DND-41 (cell line): ENCODE results near the gene PLEKHA7.

ENCODE experiments used
- ATAC-seq: fragments of 200-7000 bp; cut with Tn5 transposase; 3 replicates; pipeline ENCODE4 v1.9.1; 2021; ENCODE audit warnings: low read depth; ENCODE audit not compliant: insufficient read depth
- DNase-seq: peaks from one replicate; pipeline ENCODE4 v3.0.0-alpha.2; 2020
- H2AFZ ChIP-seq: 2 replicates; pipeline ENCODE4 v1.6.0; 2012; ENCODE audit warnings: low read depth, low read length
- H3K27ac ChIP-seq: 2 replicates; pipeline ENCODE4 v1.5.1; 2012; ENCODE audit warnings: low read length, inconsistent platforms
- H3K27me3 ChIP-seq: fragments of 200-600 bp; sonication (generic); 2 replicates; pipeline ENCODE4 v1.6.0; 2012; ENCODE audit warnings: low read length, mild to moderate bottlenecking, inconsistent platforms; ENCODE audit not compliant: insufficient read depth, poor library complexity
- H3K36me3 ChIP-seq: 2 replicates; pipeline ENCODE4 v1.5.1; 2012; ENCODE audit warnings: low read length, inconsistent platforms; ENCODE audit not compliant: insufficient read depth
- H3K4me1 ChIP-seq: 2 replicates; pipeline ENCODE4 v1.5.1; 2012; ENCODE audit warnings: mild to moderate bottlenecking, low read length; ENCODE audit not compliant: insufficient read depth
- H3K4me2 ChIP-seq: 2 replicates; pipeline ENCODE4 v1.6.0; 2012; ENCODE audit warnings: mild to moderate bottlenecking, moderate library complexity, low read length, inconsistent platforms; ENCODE audit not compliant: insufficient read depth
- H3K4me3 ChIP-seq, 2 experiments: fragments of 200-600 bp in 1 of 2; shearing (Covaris generic) in 1 of 2; 2 replicates each; pipeline ENCODE4 v1.5.1; 2012 to 2016; ENCODE audit warnings: inconsistent platforms in 2 of 2, low read length in 2 of 2, mild to moderate bottlenecking in 2 of 2, low read depth in 1 of 2, moderate library complexity in 1 of 2
- H3K79me2 ChIP-seq: 2 replicates; pipeline ENCODE4 v1.6.0; 2012; ENCODE audit warnings: low read length, inconsistent platforms; ENCODE audit not compliant: insufficient read depth
- H3K9ac ChIP-seq: 2 replicates; pipeline ENCODE4 v1.6.0; 2012; ENCODE audit warnings: low read depth, mild to moderate bottlenecking, inconsistent platforms, low read length, moderate library complexity
- H3K9me3 ChIP-seq: 2 replicates; pipeline ENCODE4 v1.5.1; 2012; ENCODE audit warnings: low read length, moderate library complexity, mild to moderate bottlenecking, inconsistent platforms; ENCODE audit not compliant: insufficient read depth, severe bottlenecking
- H4K20me1 ChIP-seq: 2 replicates; pipeline ENCODE4 v1.6.0; 2012; ENCODE audit warnings: low read length; ENCODE audit not compliant: insufficient read depth
- EZH2 ChIP-seq: IDR thresholded peaks from 3 replicates; pipeline ENCODE4 v1.6.1; 2012; ENCODE audit warnings: borderline replicate concordance, low read depth, mild to moderate bottlenecking, moderate library complexity, low read length, inconsistent platforms; ENCODE audit not compliant: severe bottlenecking
- TF ChIP-seq, protein P1 (sequence below): IDR thresholded peaks from 2 replicates; pipeline ENCODE4 v1.5.1; 2012; ENCODE audit warnings: borderline replicate concordance, low read length, moderate library complexity, mild to moderate bottlenecking; ENCODE audit not compliant: poor library complexity, severe bottlenecking; ENCODE audit errors: extremely low read depth

The PLEKHA7 gene

DNA sequence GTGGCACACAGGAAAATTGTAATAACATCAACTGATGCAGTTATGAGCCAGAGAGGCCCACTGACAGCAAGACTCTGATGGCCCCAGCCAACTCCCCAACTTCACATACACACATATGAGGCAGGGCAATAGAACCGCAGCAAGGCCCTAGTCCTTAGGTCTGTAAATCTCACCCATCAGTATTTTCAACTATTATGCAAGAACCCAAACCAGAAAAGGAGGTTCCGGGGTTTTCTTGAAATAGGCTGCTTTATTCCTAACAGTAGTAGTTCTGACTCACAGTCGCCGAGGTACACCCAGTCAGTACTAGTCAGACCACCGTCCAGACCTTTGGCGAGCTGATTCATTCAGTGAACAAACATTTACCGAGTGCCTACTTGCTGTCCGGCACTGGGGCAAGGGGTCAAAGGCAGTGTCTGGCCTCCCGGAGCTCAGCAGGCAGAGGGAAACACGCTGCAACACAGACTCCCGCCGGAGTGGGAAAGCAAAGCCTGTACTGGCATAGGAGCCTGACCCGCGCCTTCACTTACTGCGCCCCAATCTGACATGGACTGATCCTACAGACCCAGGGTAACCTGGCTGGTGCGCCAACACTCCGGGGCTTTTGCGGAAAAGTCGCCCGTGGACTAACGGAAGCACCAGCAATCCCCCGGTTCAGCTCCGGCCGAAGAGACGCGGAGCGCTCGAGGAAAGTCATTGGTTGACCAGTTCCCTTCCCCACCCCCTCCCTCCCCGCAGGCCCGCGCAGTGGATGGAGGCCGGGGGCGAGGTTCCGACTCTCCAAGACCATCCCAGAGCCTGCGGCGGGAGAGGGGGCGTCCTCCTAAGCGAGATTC is 1.3 kb downstream of the PLEKHA7 start:
- Histone ChIP-seq H3K79me2 (no peaks in the 10 kb centered on the region), H3K27ac (no peak overlapping the region), H3K27me3 (peaks cover 29% of the 10 kb centered on the region), H4K20me1 (no peaks in the 10 kb centered on the region), H3K4me2 (no peak overlapping the region), H3K36me3 (no peaks in the 10 kb centered on the region), H3K9me3 (no peaks in the 10 kb centered on the region), H3K4me1 (no peaks in the 10 kb centered on the region), H2AFZ (no peak overlapping the region), H3K4me3 (no peak overlapping the region), H3K9ac (no peak overlapping the region)
- no peak for ATAC-seq
- no peak for DNase-seq
- no peak for TF ChIP-seq EZH2
- TF ChIP-seq, protein P1, sequence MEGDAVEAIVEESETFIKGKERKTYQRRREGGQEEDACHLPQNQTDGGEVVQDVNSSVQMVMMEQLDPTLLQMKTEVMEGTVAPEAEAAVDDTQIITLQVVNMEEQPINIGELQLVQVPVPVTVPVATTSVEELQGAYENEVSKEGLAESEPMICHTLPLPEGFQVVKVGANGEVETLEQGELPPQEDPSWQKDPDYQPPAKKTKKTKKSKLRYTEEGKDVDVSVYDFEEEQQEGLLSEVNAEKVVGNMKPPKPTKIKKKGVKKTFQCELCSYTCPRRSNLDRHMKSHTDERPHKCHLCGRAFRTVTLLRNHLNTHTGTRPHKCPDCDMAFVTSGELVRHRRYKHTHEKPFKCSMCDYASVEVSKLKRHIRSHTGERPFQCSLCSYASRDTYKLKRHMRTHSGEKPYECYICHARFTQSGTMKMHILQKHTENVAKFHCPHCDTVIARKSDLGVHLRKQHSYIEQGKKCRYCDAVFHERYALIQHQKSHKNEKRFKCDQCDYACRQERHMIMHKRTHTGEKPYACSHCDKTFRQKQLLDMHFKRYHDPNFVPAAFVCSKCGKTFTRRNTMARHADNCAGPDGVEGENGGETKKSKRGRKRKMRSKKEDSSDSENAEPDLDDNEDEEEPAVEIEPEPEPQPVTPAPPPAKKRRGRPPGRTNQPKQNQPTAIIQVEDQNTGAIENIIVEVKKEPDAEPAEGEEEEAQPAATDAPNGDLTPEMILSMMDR: no peak

DNA sequence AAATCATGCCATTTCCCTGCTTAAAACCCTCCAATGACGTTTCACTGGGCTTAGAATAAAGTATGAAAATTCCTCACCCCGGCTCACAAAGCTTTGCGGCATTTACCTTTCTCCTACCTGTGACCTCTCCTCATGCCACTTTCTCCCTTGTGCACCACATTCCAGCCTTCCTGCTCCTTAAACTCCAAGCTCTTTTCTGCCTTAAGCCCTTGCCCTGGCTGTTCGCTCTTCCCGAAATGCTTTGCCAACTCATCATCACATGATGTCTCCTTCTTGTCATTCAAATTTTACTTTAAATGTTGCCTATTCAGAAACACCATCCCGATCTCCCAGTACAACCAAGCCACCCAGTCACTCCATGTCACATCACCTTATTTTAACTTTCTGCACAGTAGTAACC is 2.0 kb downstream of the PLEKHA7 start:
- H3K79me2 ChIP-seq: no peaks in the 10 kb centered on the region
- DNase-seq: no peak
- peaks cover 29% of the 10 kb centered on the region for H3K27me3 ChIP-seq
- no peak for ATAC-seq
- H3K36me3 ChIP-seq: no peaks in the 10 kb centered on the region
- no peak for TF ChIP-seq EZH2
- TF ChIP-seq, protein P1: no peak
- no peak overlapping the region for H3K4me2 ChIP-seq
- H2AFZ ChIP-seq: no peak overlapping the region
- no peak overlapping the region for H3K27ac ChIP-seq
- H3K4me1 ChIP-seq: no peaks in the 10 kb centered on the region
- no peaks in the 10 kb centered on the region for H3K9me3 ChIP-seq
- H3K4me3 ChIP-seq: no peak overlapping the region
- no peak overlapping the region for H3K9ac ChIP-seq
- H4K20me1 ChIP-seq: no peaks in the 10 kb centered on the region

DNA sequence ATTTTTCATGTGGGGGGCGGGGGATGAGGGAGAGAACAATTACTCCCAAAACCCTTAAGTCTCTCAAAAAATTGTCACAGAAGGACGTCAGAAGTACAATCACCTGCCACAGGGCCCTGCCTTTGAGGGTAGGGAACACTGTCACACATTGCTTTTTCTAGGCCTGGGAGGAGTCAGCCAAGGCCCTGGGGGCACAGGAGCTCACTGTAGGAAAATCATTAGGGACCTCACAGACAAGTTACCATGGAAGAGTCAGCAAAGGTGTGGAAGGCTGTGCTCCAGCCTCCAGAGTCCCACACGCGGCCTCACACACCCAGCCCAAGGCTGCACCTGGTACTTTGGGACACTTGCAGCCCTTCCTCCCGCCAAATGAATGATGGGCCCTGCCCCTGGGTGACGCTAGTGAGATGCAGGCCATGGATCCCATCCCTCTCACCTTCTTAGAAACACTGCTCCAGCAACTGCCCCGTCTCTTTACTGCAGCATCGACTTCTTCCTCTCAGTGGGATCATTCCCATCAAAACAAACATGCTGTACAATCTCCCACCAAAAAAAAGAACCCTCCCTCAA is 3.3 kb downstream of the PLEKHA7 start:
- TF ChIP-seq, protein P1: no peak
- Histone ChIP-seq H3K79me2 (no peaks in the 10 kb centered on the region), H3K4me1 (no peaks in the 10 kb centered on the region), H3K9ac (no peak overlapping the region), H3K36me3 (no peaks in the 10 kb centered on the region), H3K27me3 (peaks cover 21% of the 10 kb centered on the region), H3K27ac (no peak overlapping the region), H4K20me1 (no peaks in the 10 kb centered on the region), H3K9me3 (no peaks in the 10 kb centered on the region), H2AFZ (no peak overlapping the region), H3K4me3 (no peak overlapping the region), H3K4me2 (no peak overlapping the region)
- ATAC-seq (no peak), DNase-seq (no peak)
